H1 (cell line): ENCODE results near the gene APOBEC2. TPM values are rescaled to one million over a fixed set of nuclear protein-coding genes. Genes with fewer than 3 reads are reported as not detected.

Source experiments
- CTCF ChIA-PET: fragments of 300-600 bp; sonication (Branson Sonifier 250); formaldehyde crosslinking; loops from one replicate; lab custom pipeline; 2021; ENCODE audit not compliant: partially characterized antibody; lab: Charles Lee
- POLR2A ChIA-PET: fragments of 300-600 bp; sonication (Branson Sonifier 250); formaldehyde crosslinking; loops from one replicate; lab custom pipeline; 2021; ENCODE audit warnings: inconsistent platforms; ENCODE audit not compliant: partially characterized antibody; lab: Charles Lee
- DNase-seq, 2 experiments: peaks; one replicate each; pipeline versions ENCODE4 v3.0.0 to v3.0.0-alpha.2; 2010 to 2022; ENCODE audit warnings: low spot score in 2 of 2, low read depth in 1 of 2, mixed read lengths in 1 of 2
- FAIRE-seq: peaks from 2 replicates; lab custom pipeline; 2011; peaks lifted over from hg19 to GRCh38; lab: Jason Lieb, UNC
- H2AFZ ChIP-seq: 2 replicates; pipeline ENCODE4 v1.8.1; 2012; ENCODE audit warnings: low read length, inconsistent platforms
- H2AK5ac ChIP-seq: 2 replicates; pipeline ENCODE4 v1.6.1; 2013; ENCODE audit warnings: low read depth, low read length
- H2BK120ac ChIP-seq: replicated peaks from 2 replicates; pipeline ENCODE3; 2013; ENCODE audit warnings: low read depth, low read length, inconsistent platforms
- H2BK12ac ChIP-seq: 2 replicates; pipeline ENCODE4 v1.6.1; 2013; ENCODE audit warnings: low read depth, low read length
- H2BK15ac ChIP-seq: 2 replicates; pipeline ENCODE4 v1.6.1; 2013; ENCODE audit warnings: low read length
- H2BK20ac ChIP-seq: 2 replicates; pipeline ENCODE4 v1.6.1; 2013; ENCODE audit warnings: low read length
- H2BK5ac ChIP-seq: 2 replicates; pipeline ENCODE4 v1.6.1; 2013; ENCODE audit warnings: low read depth, low read length
- H3K14ac ChIP-seq: 2 replicates; pipeline ENCODE4 v1.6.1; 2013; ENCODE audit warnings: inconsistent platforms; ENCODE audit not compliant: insufficient read length
- H3K18ac ChIP-seq: 2 replicates; pipeline ENCODE4 v1.6.1; 2013; ENCODE audit warnings: low read length; ENCODE audit errors: extremely low read depth
- H3K23ac ChIP-seq: 2 replicates; pipeline ENCODE4 v1.6.1; 2013; ENCODE audit warnings: inconsistent platforms; ENCODE audit not compliant: insufficient read length
- H3K23me2 ChIP-seq: 2 replicates; pipeline ENCODE4 v1.6.1; 2013; ENCODE audit warnings: low read depth, low read length
- H3K27ac ChIP-seq: 2 replicates; pipeline ENCODE4 v1.6.1; 2011; ENCODE audit warnings: low read depth, low read length, inconsistent platforms
- H3K27me3 ChIP-seq, 4 experiments: replicated peaks in 1 of 4; 1 replicate in 1 of 4; 2 replicates in 3 of 4; pipeline versions ENCODE4 v1.6.1 to v1.8.1; 2011 to 2013; ENCODE audit warnings: low read length in 3 of 4, mild to moderate bottlenecking in 3 of 4, inconsistent platforms in 2 of 4, mixed read lengths in 2 of 4, moderate library complexity in 1 of 4; ENCODE audit not compliant: control insufficient read depth in 3 of 4, insufficient read depth in 3 of 4; ENCODE audit errors: extremely low read depth in 1 of 4
- H3K36me3 ChIP-seq, 4 experiments: 2 replicates each; pipeline versions ENCODE4 v1.6.1 to v1.8.1; 2011 to 2013; ENCODE audit warnings: mild to moderate bottlenecking in 4 of 4, low read length in 3 of 4, moderate library complexity in 2 of 4, control low read depth in 1 of 4, inconsistent platforms in 1 of 4; ENCODE audit not compliant: insufficient read depth in 4 of 4, control insufficient read depth in 2 of 4
- H3K4ac ChIP-seq: replicated peaks from 2 replicates; pipeline ENCODE3; 2013; ENCODE audit warnings: low read length, low read depth, mixed read lengths, inconsistent platforms; ENCODE audit not compliant: insufficient read length
- H3K4me1 ChIP-seq, 4 experiments: replicated peaks in 1 of 4; 1 replicate in 1 of 4; 2 replicates in 3 of 4; pipeline versions ENCODE4 v1.6.1 to v1.8.1; 2011 to 2013; ENCODE audit warnings: low read length in 3 of 4, inconsistent platforms in 2 of 4, mixed read lengths in 1 of 4; ENCODE audit not compliant: insufficient read depth in 4 of 4, control insufficient read depth in 3 of 4
- H3K4me2 ChIP-seq, 2 experiments: 2 replicates each; pipeline versions ENCODE4 v1.6.1 to v1.8.1; 2011 to 2013; ENCODE audit warnings: low read depth in 2 of 2, low read length in 2 of 2, control low read depth in 1 of 2, inconsistent platforms in 1 of 2, mild to moderate bottlenecking in 1 of 2; ENCODE audit not compliant: insufficient read depth in 1 of 2
- H3K4me3 ChIP-seq, 4 experiments: fragments of 200-600, 300-600 bp in 1 of 4; sonication (generic), shearing (Covaris generic), sonication (Bioruptor Twin) in 1 of 4; 2 replicates each; pipeline versions ENCODE4 v1.5.1 to v1.8.1; 2011 to 2016; ENCODE audit warnings: low read length in 4 of 4, low read depth in 3 of 4, control low read depth in 2 of 4, inconsistent platforms in 2 of 4, mild to moderate bottlenecking in 2 of 4, mixed read lengths in 1 of 4, moderate library complexity in 1 of 4; ENCODE audit not compliant: insufficient read depth in 2 of 4; ENCODE audit errors: extremely low read depth in 1 of 4
- H3K56ac ChIP-seq: replicated peaks from 2 replicates; pipeline ENCODE3; 2013; ENCODE audit warnings: low read depth, mild to moderate bottlenecking, mixed read lengths, low read length, inconsistent platforms; ENCODE audit not compliant: insufficient read length
- H3K79me1 ChIP-seq: 2 replicates; pipeline ENCODE4 v1.6.1; 2013; ENCODE audit warnings: low read depth, low read length, control low read depth
- H3K79me2 ChIP-seq, 2 experiments: 2 replicates each; pipeline versions ENCODE4 v1.6.1 to v1.8.1; 2012 to 2013; ENCODE audit warnings: low read length in 2 of 2, mild to moderate bottlenecking in 2 of 2, inconsistent platforms in 1 of 2; ENCODE audit not compliant: insufficient read depth in 2 of 2, control insufficient read depth in 1 of 2
- H3K9ac ChIP-seq, 4 experiments: replicated peaks in 1 of 4; 1 replicate in 1 of 4; 2 replicates in 3 of 4; pipeline versions ENCODE4 v1.6.1 to v1.8.1; 2011 to 2013; ENCODE audit warnings: low read depth in 3 of 4, low read length in 3 of 4, control low read depth in 2 of 4, mild to moderate bottlenecking in 2 of 4, moderate library complexity in 2 of 4, inconsistent platforms in 1 of 4; ENCODE audit errors: extremely low read depth in 1 of 4
- H3K9me3 ChIP-seq, 2 experiments: 2 replicates each; pipeline versions ENCODE4 v1.6.1 to v1.8.1; 2012 to 2013; ENCODE audit warnings: mild to moderate bottlenecking in 2 of 2, moderate library complexity in 2 of 2, control low read depth in 1 of 2, inconsistent platforms in 1 of 2, low read depth in 1 of 2, low read length in 1 of 2, mixed read lengths in 1 of 2; ENCODE audit not compliant: insufficient read depth in 2 of 2
- H4K20me1 ChIP-seq, 2 experiments: replicated peaks in 1 of 2; 2 replicates each; pipeline versions ENCODE3 to v1.8.1; 2011 to 2013; ENCODE audit warnings: inconsistent platforms in 2 of 2, low read length in 2 of 2, mild to moderate bottlenecking in 1 of 2; ENCODE audit not compliant: insufficient read depth in 2 of 2, control insufficient read depth in 1 of 2
- H4K5ac ChIP-seq: 2 replicates; pipeline ENCODE4 v1.6.1; 2013; ENCODE audit warnings: low read length, low read depth, mixed read lengths, inconsistent platforms; ENCODE audit not compliant: insufficient read length
- H4K8ac ChIP-seq: 2 replicates; pipeline ENCODE4 v1.8.0; 2013; ENCODE audit warnings: mild to moderate bottlenecking, moderate library complexity, low read length, inconsistent platforms; ENCODE audit not compliant: insufficient read depth; ENCODE audit errors: extremely low read depth
- H4K91ac ChIP-seq: replicated peaks from 2 replicates; pipeline ENCODE3; 2013; ENCODE audit warnings: low read length, mixed read lengths, inconsistent platforms; ENCODE audit not compliant: insufficient read length
- CEBPB ChIP-seq: IDR thresholded peaks from 2 replicates; pipeline ENCODE4 v1.6.1; 2012; ENCODE audit warnings: low read depth, low read length
- CTBP2 ChIP-seq: IDR thresholded peaks from 2 replicates; pipeline ENCODE4 v1.7.0; 2011; ENCODE audit warnings: borderline replicate concordance, mild to moderate bottlenecking, moderate library complexity, mixed read lengths, low read length; ENCODE audit not compliant: insufficient read depth, insufficient read length
- EGR1 ChIP-seq: IDR thresholded peaks from 2 replicates; pipeline ENCODE4 v1.6.1; 2011; ENCODE audit warnings: low read depth, low read length, borderline replicate concordance
- RXRA ChIP-seq: IDR thresholded peaks from 2 replicates; pipeline ENCODE4 v1.6.1; 2011; ENCODE audit warnings: low read depth, mild to moderate bottlenecking, low read length, moderate library complexity; ENCODE audit not compliant: insufficient read depth
- TEAD4 ChIP-seq: IDR thresholded peaks from 2 replicates; pipeline ENCODE4 v1.6.1; 2012; ENCODE audit warnings: low read depth, low read length, inconsistent platforms, mixed read lengths
- WGBS, 2 experiments: shearing (Covaris generic) in 1 of 2; methylation state at CpG; one replicate each; pipeline versions ENCODE4 v1.1.6 to v1.1.7; 2013 to 2015; ENCODE audit warnings: low lambda C conversion rate in 2 of 2, mixed read lengths in 2 of 2, inconsistent platforms in 1 of 2, low coverage in 1 of 2, missing lambda C conversion rate in 1 of 2; ENCODE audit not compliant: insufficient replicate concordance in 2 of 2, insufficient coverage in 1 of 2, insufficient read length in 1 of 2; ENCODE audit errors: extremely low coverage in 1 of 2, missing lambda C conversion rate in 1 of 2; 5-methylcytosine and 5-hydroxymethylcytosine counted together
- polyA plus RNA-seq, 7 experiments: library from polyadenylated mRNA; depleted of rRNA in 3 of 7; stranded (reverse) in 5 of 7; unstranded in 2 of 7; fragments of >200 nt in 5 of 7; fragments of 200-250 nt in 2 of 7; gene quantifications; 1 replicate in 5 of 7; 2 replicates in 1 of 7; 4 replicates in 1 of 7; pipeline versions ENCODE4 v1.2.1 to v1.2.3, GENCODE V29; 2011 to 2013; ENCODE audit warnings: missing spikeins in 2 of 7, mixed read lengths in 2 of 7
- total RNA-seq: library from RNA; stranded (reverse); fragmentation: NEBNext Ultra II Directional; extraction: Animal tissue kit (Norgen Biotek cat#: 25700); gene quantifications from 2 replicates; pipeline ENCODE4 v1.2.1, GENCODE V29; 2021
- TF ChIP-seq, protein P1 (sequence below): IDR thresholded peaks from 2 replicates; pipeline ENCODE4 v1.6.1; 2012; ENCODE audit warnings: inconsistent platforms

The APOBEC2 gene
- total and polyA plus RNA-seq, 2 of the 8 experiments (the other 6 are each of a cell fraction or from before 2014, with no cell fraction given), result not detected

DNA sequence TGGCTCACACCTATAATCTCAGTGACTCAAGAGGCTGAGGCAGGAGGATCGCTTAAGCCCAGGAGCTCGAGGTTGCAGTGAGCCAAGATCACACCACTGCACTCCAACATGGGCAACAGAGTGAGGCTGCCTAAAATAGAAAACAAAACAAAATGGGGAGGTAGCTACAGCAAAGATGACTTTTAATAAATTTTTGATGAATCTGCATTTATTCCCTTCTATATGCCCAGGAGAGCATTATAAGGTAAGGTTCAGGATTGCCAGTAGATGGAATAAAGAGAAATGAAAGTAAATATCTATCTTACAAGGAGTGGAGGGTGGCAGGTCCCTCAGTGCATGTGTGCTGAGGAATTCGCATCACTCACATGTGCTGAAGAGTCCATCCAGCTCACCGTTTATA is 38.2 kb upstream of the APOBEC2 start:
- CTCF ChIA-PET, result interaction anchor here (0.8 to 4.0 kb wide), 5 partner anchors 11 to 119 kb away, joined by 3 to 33 read pairs (median 3); no protein-coding TSS in a partner anchor
- WGBS, 2 experiments, result 94% methylated on average over 4 of the region's 4 CpGs; no CpG with 5 or more reads in 1 of the 2 experiments
- H2AK5ac ChIP-seq, result no peak overlapping the region

More for the DNA sequence above, 38.2 kb upstream of the APOBEC2 start:
- no peak overlapping the region for H2BK15ac ChIP-seq
- no peaks in the 10 kb centered on the region for H3K79me2 ChIP-seq
- H3K27me3 ChIP-seq, result no peaks in the 10 kb centered on the region
- no peak overlapping the region for H2AFZ ChIP-seq
- DNase-seq, result no peak
- no peak overlapping the region for H3K18ac ChIP-seq
- no peak for FAIRE-seq
- no peak overlapping the region for H4K8ac ChIP-seq
- no peaks in the 10 kb centered on the region for H3K23me2 ChIP-seq
- H4K20me1 ChIP-seq, result peaks cover 0 to 2% of the 10 kb centered on the region in 2 experiments
- no peak overlapping the region for H3K27ac ChIP-seq
- no peak overlapping the region for H3K4ac ChIP-seq
- H4K91ac ChIP-seq, result no peak overlapping the region
- no peaks in the 10 kb centered on the region for H3K36me3 ChIP-seq
- H2BK5ac ChIP-seq, result no peak overlapping the region
- H4K5ac ChIP-seq, result no peak overlapping the region
- POLR2A ChIA-PET, result interaction anchor here (1.3 kb wide), 1 partner anchor 13 kb away, joined by 3 read pairs; no protein-coding TSS in a partner anchor
- no peak overlapping the region for H2BK120ac ChIP-seq
- TF ChIP-seq CTBP2 (no peak), EGR1 (no peak), CEBPB (no peak), TEAD4 (no peak), RXRA (no peak)
- TF ChIP-seq, protein P1, sequence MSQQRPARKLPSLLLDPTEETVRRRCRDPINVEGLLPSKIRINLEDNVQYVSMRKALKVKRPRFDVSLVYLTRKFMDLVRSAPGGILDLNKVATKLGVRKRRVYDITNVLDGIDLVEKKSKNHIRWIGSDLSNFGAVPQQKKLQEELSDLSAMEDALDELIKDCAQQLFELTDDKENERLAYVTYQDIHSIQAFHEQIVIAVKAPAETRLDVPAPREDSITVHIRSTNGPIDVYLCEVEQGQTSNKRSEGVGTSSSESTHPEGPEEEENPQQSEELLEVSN, result no peak
- no peak overlapping the region for H2BK12ac ChIP-seq
- H3K56ac ChIP-seq, result no peak overlapping the region
- H3K4me1 ChIP-seq, result no peaks in the 10 kb centered on the region
- H3K4me3 ChIP-seq, result no peak overlapping the region
- no peak overlapping the region for H3K4me2 ChIP-seq
- no peak overlapping the region for H3K14ac ChIP-seq
- no peak overlapping the region for H2BK20ac ChIP-seq
- H3K9me3 ChIP-seq, result no peaks in the 10 kb centered on the region
- H3K79me1 ChIP-seq, result no peaks in the 10 kb centered on the region
- H3K23ac ChIP-seq, result no peak overlapping the region
- no peak overlapping the region for H3K9ac ChIP-seq
